ENCODE results near the gene HOXD11. TPM values are rescaled to one million over a fixed set of nuclear protein-coding genes. Genes with fewer than 3 reads are reported as not detected.
A peak's percentile ranks its signal among the peaks of the same experiment; 100 is the strongest.

HOXD11 gene
- total and polyA plus RNA-seq, 2 experiments from 2014 or later: 28.4 to 30.0 TPM

GRCh38 chr2:176101216-176101830 is 5.8 kb upstream of the HOXD11 start:
- peaks cover 46% of the 10 kb centered on the region for H3K79me2 ChIP-seq (ENCODE audit: insufficient read depth)
- in situ Hi-C loops (cut with MboI): loop anchor here (25.0 kb wide), 1 partner anchor 1636 kb away; no protein-coding TSS in a partner anchor
- H3K9me3 ChIP-seq (ENCODE audit: low read depth): no peaks in the 10 kb centered on the region
- H3F3A ChIP-seq (ENCODE audit: insufficient read depth): peaks cover 30% of the 10 kb centered on the region
- H3K27ac ChIP-seq: no peak overlapping the region
- TF ChIP-seq EZH2 (IDR thresholded peaks at IDR 0.05; ENCODE audit: insufficient read depth, poor library complexity, severe bottlenecking) (no peak), EZH2phosphoT487 (IDR thresholded peaks at IDR 0.05; ENCODE audit: insufficient read depth, low read depth) (no peak)
- H3K9ac ChIP-seq: no peak overlapping the region
- no peak overlapping the region for H3K4me2 ChIP-seq (ENCODE audit: unreplicated experiment)
- DNase-seq: no peak
- H3K27me3 ChIP-seq (replicated peaks; ENCODE audit: insufficient read depth): no peaks in the 10 kb centered on the region
- H3K4me3 ChIP-seq: no peak overlapping the region
- no peaks in the 10 kb centered on the region for H3K36me3 ChIP-seq (ENCODE audit: low read depth)
- no peak overlapping the region for H2AFZ ChIP-seq
- H3K9me2 ChIP-seq (ENCODE audit: insufficient read depth): no peaks in the 10 kb centered on the region
- no peaks in the 10 kb centered on the region for H4K20me1 ChIP-seq (ENCODE audit: insufficient read depth)
- peaks cover 8% of the 10 kb centered on the region for H3K4me1 ChIP-seq (ENCODE audit: insufficient read depth)
- 83 to 88% methylated on average over 2 of the region's 2 CpGs for WGBS, 2 experiments (ENCODE audit: low coverage in 1 of 2, low lambda C conversion rate in 2 of 2, missing lambda C conversion rate in 2 of 2)

DNA sequence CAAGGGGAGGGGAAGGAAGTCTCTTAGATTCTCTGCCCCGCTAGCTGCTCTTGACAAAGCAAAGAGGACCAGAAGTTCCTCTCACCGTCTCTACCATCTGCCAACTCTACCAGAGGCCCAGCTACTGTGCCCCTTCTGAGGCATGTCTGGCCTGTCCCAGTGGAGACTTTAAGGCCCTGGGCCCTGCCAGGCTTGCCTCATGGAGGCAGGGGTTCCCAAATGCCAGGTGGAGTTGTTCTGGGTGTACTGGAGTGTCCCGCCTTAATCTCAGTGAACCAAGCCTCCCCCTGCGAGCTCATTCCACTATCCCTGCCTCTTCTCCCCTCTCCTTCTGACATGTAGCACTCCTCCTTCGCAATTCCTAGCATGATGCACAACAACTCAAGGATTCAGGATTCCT is 5.2 kb upstream of the HOXD11 start:
- no peaks in the 10 kb centered on the region for H3K27me3 ChIP-seq (replicated peaks; ENCODE audit: insufficient read depth)
- TF ChIP-seq EZH2 (IDR thresholded peaks at IDR 0.05; ENCODE audit: insufficient read depth, poor library complexity, severe bottlenecking) (no peak), EZH2phosphoT487 (IDR thresholded peaks at IDR 0.05; ENCODE audit: insufficient read depth, low read depth) (no peak)
- in situ Hi-C loops (cut with MboI): loop anchor here (25.0 kb wide), 1 partner anchor 1635 kb away; no protein-coding TSS in a partner anchor

DNA sequence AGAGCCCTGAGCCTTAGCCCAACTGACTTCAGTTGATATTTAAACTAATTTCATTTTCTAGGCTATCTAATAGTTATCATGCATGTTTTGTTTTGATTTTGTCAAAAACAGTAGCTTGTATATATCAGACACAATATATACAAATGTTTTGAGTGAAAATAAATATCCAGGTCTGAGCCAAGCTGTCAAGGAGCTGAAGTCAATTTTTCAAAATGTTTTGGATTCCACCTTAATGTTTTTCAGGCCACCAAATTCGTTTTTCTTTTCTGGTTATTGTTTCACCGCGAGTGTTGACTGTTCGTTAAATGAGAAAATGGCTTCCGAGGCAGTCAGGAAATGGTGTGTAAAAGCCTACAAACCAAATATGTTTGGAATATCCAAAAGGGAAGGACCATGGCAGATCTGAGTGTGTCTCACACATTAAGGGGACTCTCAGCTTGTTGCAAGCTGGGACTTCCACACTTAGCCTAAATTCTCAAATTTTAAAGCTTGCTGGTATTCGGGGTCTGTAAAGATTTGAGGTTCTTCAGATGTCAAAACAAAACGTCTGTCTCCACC is 4.7 kb upstream of the HOXD11 start:
- Histone ChIP-seq H3K27me3 (replicated peaks; ENCODE audit: insufficient read depth) (no peaks in the 10 kb centered on the region), H3K9me2 (ENCODE audit: insufficient read depth) (no peaks in the 10 kb centered on the region), H2AFZ (no peak overlapping the region; the same call in 1 of the 2 replicates), H3K4me2 (ENCODE audit: unreplicated experiment) (no peak overlapping the region), H3K36me3 (ENCODE audit: low read depth) (no peaks in the 10 kb centered on the region), H3F3A (ENCODE audit: insufficient read depth) (peaks cover 23% of the 10 kb centered on the region), H4K20me1 (ENCODE audit: insufficient read depth) (no peaks in the 10 kb centered on the region), H3K27ac (no peak overlapping the region; the same call in 1 of the 2 replicates), H3K9me3 (ENCODE audit: low read depth) (no peaks in the 10 kb centered on the region), H3K4me3 (peak overlapping the region; percentile 88; the same call in 1 of the 2 replicates), H3K9ac (0 out of 2 replicates have a peak overlapping the region, but pooled peaks have one; percentile 93), H3K79me2 (ENCODE audit: insufficient read depth) (peaks cover 56% of the 10 kb centered on the region), H3K4me1 (ENCODE audit: insufficient read depth) (peaks cover 8% of the 10 kb centered on the region)
- WGBS, 2 experiments (ENCODE audit: low coverage in 1 of 2, low lambda C conversion rate in 2 of 2, missing lambda C conversion rate in 2 of 2): 88 to 91% methylated on average over 7 of the region's 7 CpGs
- no peak for DNase-seq
- in situ Hi-C loops (cut with MboI): loop anchor here (25.0 kb wide), 1 partner anchor 1635 kb away; no protein-coding TSS in a partner anchor
- TF ChIP-seq EZH2phosphoT487 (IDR thresholded peaks at IDR 0.05; ENCODE audit: insufficient read depth, low read depth) (no peak), EZH2 (IDR thresholded peaks at IDR 0.05; ENCODE audit: insufficient read depth, poor library complexity, severe bottlenecking) (no peak)

More for the DNA sequence above, 5.2 kb upstream of the HOXD11 start:
- no peak overlapping the region for H3K27ac ChIP-seq
- H3K9me3 ChIP-seq (ENCODE audit: low read depth): no peaks in the 10 kb centered on the region
- H3F3A ChIP-seq (ENCODE audit: insufficient read depth): peaks cover 27% of the 10 kb centered on the region
- H4K20me1 ChIP-seq (ENCODE audit: insufficient read depth): no peaks in the 10 kb centered on the region
- no peaks in the 10 kb centered on the region for H3K9me2 ChIP-seq (ENCODE audit: insufficient read depth)
- no peaks in the 10 kb centered on the region for H3K36me3 ChIP-seq (ENCODE audit: low read depth)
- H3K4me3 ChIP-seq: no peak overlapping the region
- no peak overlapping the region for H2AFZ ChIP-seq
- peaks cover 8% of the 10 kb centered on the region for H3K4me1 ChIP-seq (ENCODE audit: insufficient read depth)
- no peak overlapping the region for H3K9ac ChIP-seq
- H3K79me2 ChIP-seq (ENCODE audit: insufficient read depth): peaks cover 51% of the 10 kb centered on the region
- 91 to 99% methylated on average over 5 of the region's 5 CpGs for WGBS, 2 experiments (ENCODE audit: low coverage in 1 of 2, low lambda C conversion rate in 2 of 2, missing lambda C conversion rate in 2 of 2)
- no peak overlapping the region for H3K4me2 ChIP-seq (ENCODE audit: unreplicated experiment)
- no peak for DNase-seq

DNA sequence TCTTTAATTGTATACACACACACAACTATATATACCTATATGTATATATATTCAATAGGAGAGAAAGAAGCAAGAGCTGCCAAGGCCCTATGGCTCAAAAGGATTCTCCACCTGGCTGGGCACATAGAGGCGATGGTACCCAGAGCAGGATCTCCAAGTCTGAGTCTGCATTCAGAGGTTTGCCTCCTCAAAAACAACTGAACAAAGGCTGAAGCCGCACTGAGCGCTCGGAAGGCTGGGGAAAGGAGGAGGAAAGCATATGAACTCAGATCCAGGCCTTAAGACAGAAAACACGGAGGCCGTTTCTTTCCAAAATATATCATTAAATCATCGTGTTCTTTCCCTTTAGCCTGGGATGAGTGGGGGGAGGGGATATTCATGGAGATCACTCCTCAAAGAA is 3.9 kb upstream of the HOXD11 start:
- TF ChIP-seq EZH2phosphoT487 (IDR thresholded peaks at IDR 0.05; ENCODE audit: insufficient read depth, low read depth): no peak
- TF ChIP-seq EZH2 (IDR thresholded peaks at IDR 0.05; ENCODE audit: insufficient read depth, poor library complexity, severe bottlenecking): no peak
- whole genome bisulfite sequencing, 2 experiments (ENCODE audit: low coverage in 1 of 2, low lambda C conversion rate in 2 of 2, missing lambda C conversion rate in 2 of 2): 21 to 29% methylated on average over 7 of the region's 7 CpGs
- Histone ChIP-seq H3K4me2 (ENCODE audit: unreplicated experiment) (peak overlapping the region; percentile 95), H3F3A (ENCODE audit: insufficient read depth) (peaks cover 23% of the 10 kb centered on the region), H2AFZ (peak overlapping the region; percentile 82), H3K36me3 (ENCODE audit: low read depth) (no peaks in the 10 kb centered on the region), H3K9ac (peak overlapping the region; percentile 93), H4K20me1 (ENCODE audit: insufficient read depth) (no peaks in the 10 kb centered on the region), H3K9me2 (ENCODE audit: insufficient read depth) (no peaks in the 10 kb centered on the region), H3K9me3 (ENCODE audit: low read depth) (no peaks in the 10 kb centered on the region), H3K27ac (peak overlapping the region; percentile 89), H3K4me3 (peak overlapping the region; percentile 88), H3K79me2 (ENCODE audit: insufficient read depth) (peaks cover 62% of the 10 kb centered on the region), H3K4me1 (ENCODE audit: insufficient read depth) (peaks cover 8% of the 10 kb centered on the region), H3K27me3 (replicated peaks; ENCODE audit: insufficient read depth) (no peaks in the 10 kb centered on the region)
- peak; percentile 49 for DNase-seq
- in situ Hi-C loops (cut with MboI): loop anchor here (25.0 kb wide), 1 partner anchor 1634 kb away; no protein-coding TSS in a partner anchor

All from GM23248 (cell line).